ENCODE results near the gene RXRG.

RXRG gene

GRCh38 chr1:165445388-165445787, 462 bp upstream of the RXRG start:
- DNase-seq, result no peak

GRCh38 chr1:165443539-165444311, 1.2 kb downstream of the RXRG start:
- no peak for DNase-seq

GRCh38 chr1:165442653-165443052, 2.3 kb downstream of the RXRG start:
- DNase-seq, result no peak

- DNase-seq, result no peak
Measured at GRCh38 chr1:165442053-165442452, 2.9 kb downstream of the RXRG start.

GRCh38 chr1:165441166-165441880, 3.6 kb downstream of the RXRG start:
- DNase-seq, result no peak

- DNase-seq, result no peak
Measured at GRCh38 chr1:165439330-165439729, 5.6 kb downstream of the RXRG start.

GRCh38 chr1:165436994-165437393, 7.9 kb downstream of the RXRG start:
- no peak for DNase-seq

GRCh38 chr1:165435801-165436200, 9.1 kb downstream of the RXRG start:
- DNase-seq, result no peak

- no peak for DNase-seq
Measured at GRCh38 chr1:165434281-165434680, 10.6 kb downstream of the RXRG start.

GRCh38 chr1:165431079-165431478, 13.8 kb downstream of the RXRG start:
- DNase-seq, result no peak

GRCh38 chr1:165426745-165427144, 18.2 kb downstream of the RXRG start:
- DNase-seq, result no peak

- no peak for DNase-seq
Measured at GRCh38 chr1:165425621-165426020, 19.3 kb downstream of the RXRG start.

- DNase-seq, result no peak
Measured at GRCh38 chr1:165424454-165425216, 20.3 kb downstream of the RXRG start.

- no peak for DNase-seq
Measured at GRCh38 chr1:165423136-165423535, 21.8 kb downstream of the RXRG start.

- DNase-seq, result no peak
Measured at GRCh38 chr1:165420655-165421054, 24.3 kb downstream of the RXRG start.

- no peak for DNase-seq
Measured at GRCh38 chr1:165419839-165420238, 25.1 kb downstream of the RXRG start.

GRCh38 chr1:165418195-165418594, 26.7 kb downstream of the RXRG start:
- no peak for DNase-seq

- no peak for DNase-seq
Measured at GRCh38 chr1:165416876-165417275, 28.1 kb downstream of the RXRG start.

GRCh38 chr1:165415068-165415467, 29.9 kb downstream of the RXRG start:
- no peak for DNase-seq

- DNase-seq, result no peak
Measured at GRCh38 chr1:165414620-165415019, 30.3 kb downstream of the RXRG start.

- DNase-seq, result no peak
Measured at GRCh38 chr1:165411396-165411795, 33.5 kb downstream of the RXRG start.

- no peak for DNase-seq
Measured at GRCh38 chr1:165409657-165410358, 35.1 kb downstream of the RXRG start.

GRCh38 chr1:165408518-165408917, 36.4 kb downstream of the RXRG start:
- DNase-seq, result no peak
